Fibroblast of lung (primary cell): Measurements from ENCODE around the gene ACBD3. TPM values are rescaled to one million over a fixed set of nuclear protein-coding genes. Genes with fewer than 3 reads are reported as not detected.

ENCODE experiments used
- DNase-seq, 2 donors: peaks; one replicate each; pipeline versions ENCODE4 v3.0.0 to v3.0.0-alpha.2; 2010; ENCODE audit warnings: low read depth in 2 of 2
- H2AFZ ChIP-seq: 2 replicates; pipeline ENCODE4 v1.5.1; 2012; ENCODE audit warnings: low read length, control low read depth, inconsistent platforms
- H3K27ac ChIP-seq: 2 replicates; pipeline ENCODE4 v1.5.1; 2011; ENCODE audit warnings: low read length, control low read depth; ENCODE audit not compliant: insufficient read depth
- H3K27me3 ChIP-seq: 2 replicates; pipeline ENCODE4 v1.5.1; 2011; ENCODE audit warnings: mild to moderate bottlenecking, low read length; ENCODE audit not compliant: control insufficient read depth, insufficient read depth
- H3K36me3 ChIP-seq: 2 replicates; pipeline ENCODE4 v1.5.1; 2011; ENCODE audit warnings: low read length; ENCODE audit not compliant: control insufficient read depth, insufficient read depth
- H3K4me1 ChIP-seq: 2 replicates; pipeline ENCODE4 v1.5.1; 2011; ENCODE audit warnings: low read length; ENCODE audit not compliant: control insufficient read depth, insufficient read depth; ENCODE audit errors: extremely low read depth
- H3K4me2 ChIP-seq: 2 replicates; pipeline ENCODE4 v1.5.1; 2011; ENCODE audit warnings: low read length, control low read depth; ENCODE audit not compliant: insufficient read depth; ENCODE audit errors: extremely low read depth
- H3K4me3 ChIP-seq, 4 experiments: fragments of 200-600 bp in 1 of 4; sonication (generic) in 1 of 4; replicated peaks in 1 of 4; 2 replicates each; pipeline ENCODE4 v1.5.1; 2011 to 2016; ENCODE audit warnings: low read length in 4 of 4, low read depth in 3 of 4, mild to moderate bottlenecking in 3 of 4, control low read depth in 2 of 4, inconsistent platforms in 1 of 4, mixed read lengths in 1 of 4; ENCODE audit not compliant: insufficient read depth in 1 of 4; ENCODE audit errors: control extremely low read depth in 1 of 4
- H3K79me2 ChIP-seq: 2 replicates; pipeline ENCODE4 v1.5.1; 2012; ENCODE audit warnings: mild to moderate bottlenecking, low read length, inconsistent platforms; ENCODE audit not compliant: control insufficient read depth, insufficient read depth
- H3K9ac ChIP-seq: 2 replicates; pipeline ENCODE4 v1.5.1; 2011; ENCODE audit warnings: mild to moderate bottlenecking, low read length, control low read depth; ENCODE audit not compliant: insufficient read depth
- H3K9me3 ChIP-seq: 2 replicates; pipeline ENCODE4 v1.5.1; 2012; ENCODE audit warnings: low read depth, low read length; ENCODE audit not compliant: control insufficient read depth, insufficient read depth
- H4K20me1 ChIP-seq: 2 replicates; pipeline ENCODE4 v1.5.1; 2011; ENCODE audit warnings: low read length; ENCODE audit not compliant: control insufficient read depth, insufficient read depth; ENCODE audit errors: extremely low read depth
- EZH2 ChIP-seq: IDR thresholded peaks from 2 replicates; pipeline ENCODE4 v1.5.1; 2012; ENCODE audit warnings: low read length, control low read depth, mild to moderate bottlenecking; ENCODE audit errors: missing control alignments
- polyA plus RNA-seq, 2 donors: library from polyadenylated mRNA; depleted of rRNA in 1 of 2; stranded (reverse) in 1 of 2; unstranded in 1 of 2; fragments of >200 nt; gene quantifications; 2 replicates each; pipeline ENCODE4 v1.2.1, GENCODE V29; 2011 to 2012; ENCODE audit warnings: missing spikeins in 1 of 2
- total RNA-seq: library from RNA; depleted of rRNA; stranded (reverse); fragments of >200 nt; gene quantifications from 2 replicates; pipeline ENCODE4 v1.2.1, GENCODE V29; 2014
- TF ChIP-seq, protein P1 (sequence below), 2 donors: IDR thresholded peaks in 1 of 2; conservative IDR thresholded peaks in 1 of 2; 1 replicate in 1 of 2; 2 replicates in 1 of 2; pipeline ENCODE4 v1.5.1; 2011 to 2012; ENCODE audit warnings: low read length in 2 of 2, control low read depth in 1 of 2, inconsistent platforms in 1 of 2, low read depth in 1 of 2, mild to moderate bottlenecking in 1 of 2

The ACBD3 gene
- total and polyA plus RNA-seq, 2 donors (not counting 1 experiment from before 2014, with no cell fraction given): 67.7 to 85.0 TPM

DNA sequence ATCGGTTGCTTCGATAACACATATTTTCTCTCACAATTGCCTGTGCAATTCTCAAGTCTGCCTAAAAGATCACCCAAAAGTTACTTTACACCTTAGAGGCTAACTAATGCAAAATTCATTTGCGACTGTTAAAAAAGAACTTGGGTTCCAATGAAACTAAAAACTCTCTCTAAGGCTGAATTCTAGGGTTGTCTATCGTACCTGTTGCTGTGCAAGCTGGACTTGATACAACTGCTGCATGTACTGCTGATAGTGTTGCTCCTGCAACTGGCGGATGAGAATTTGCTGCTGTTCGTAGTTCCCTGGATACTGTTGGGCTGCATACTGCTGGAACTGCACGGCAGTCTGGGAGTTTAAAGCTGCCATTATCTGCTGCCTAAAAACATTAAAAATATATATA is 27.6 kb downstream of the ACBD3 start:
- no peaks in the 10 kb centered on the region for H3K9me3 ChIP-seq
- H3K4me1 ChIP-seq: no peaks in the 10 kb centered on the region
- no peak overlapping the region for H3K4me2 ChIP-seq
- H3K36me3 ChIP-seq: peaks cover 6% of the 10 kb centered on the region
- no peak for DNase-seq
- no peaks in the 10 kb centered on the region for H3K27me3 ChIP-seq
- H2AFZ ChIP-seq: no peak overlapping the region
- H3K4me3 ChIP-seq: no peak overlapping the region
- no peak overlapping the region for H3K9ac ChIP-seq
- H3K79me2 ChIP-seq: peaks cover 10% of the 10 kb centered on the region
- TF ChIP-seq EZH2: no peak
- TF ChIP-seq, protein P1, sequence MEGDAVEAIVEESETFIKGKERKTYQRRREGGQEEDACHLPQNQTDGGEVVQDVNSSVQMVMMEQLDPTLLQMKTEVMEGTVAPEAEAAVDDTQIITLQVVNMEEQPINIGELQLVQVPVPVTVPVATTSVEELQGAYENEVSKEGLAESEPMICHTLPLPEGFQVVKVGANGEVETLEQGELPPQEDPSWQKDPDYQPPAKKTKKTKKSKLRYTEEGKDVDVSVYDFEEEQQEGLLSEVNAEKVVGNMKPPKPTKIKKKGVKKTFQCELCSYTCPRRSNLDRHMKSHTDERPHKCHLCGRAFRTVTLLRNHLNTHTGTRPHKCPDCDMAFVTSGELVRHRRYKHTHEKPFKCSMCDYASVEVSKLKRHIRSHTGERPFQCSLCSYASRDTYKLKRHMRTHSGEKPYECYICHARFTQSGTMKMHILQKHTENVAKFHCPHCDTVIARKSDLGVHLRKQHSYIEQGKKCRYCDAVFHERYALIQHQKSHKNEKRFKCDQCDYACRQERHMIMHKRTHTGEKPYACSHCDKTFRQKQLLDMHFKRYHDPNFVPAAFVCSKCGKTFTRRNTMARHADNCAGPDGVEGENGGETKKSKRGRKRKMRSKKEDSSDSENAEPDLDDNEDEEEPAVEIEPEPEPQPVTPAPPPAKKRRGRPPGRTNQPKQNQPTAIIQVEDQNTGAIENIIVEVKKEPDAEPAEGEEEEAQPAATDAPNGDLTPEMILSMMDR (conservative IDR thresholded peaks at IDR 0.05 in 1 of 2, IDR thresholded peaks at IDR 0.05 in 1 of 2; ENCODE audit: low read depth in 1 of 2, low read length in 2 of 2): no peak
- no peaks in the 10 kb centered on the region for H4K20me1 ChIP-seq
- no peak overlapping the region for H3K27ac ChIP-seq

DNA sequence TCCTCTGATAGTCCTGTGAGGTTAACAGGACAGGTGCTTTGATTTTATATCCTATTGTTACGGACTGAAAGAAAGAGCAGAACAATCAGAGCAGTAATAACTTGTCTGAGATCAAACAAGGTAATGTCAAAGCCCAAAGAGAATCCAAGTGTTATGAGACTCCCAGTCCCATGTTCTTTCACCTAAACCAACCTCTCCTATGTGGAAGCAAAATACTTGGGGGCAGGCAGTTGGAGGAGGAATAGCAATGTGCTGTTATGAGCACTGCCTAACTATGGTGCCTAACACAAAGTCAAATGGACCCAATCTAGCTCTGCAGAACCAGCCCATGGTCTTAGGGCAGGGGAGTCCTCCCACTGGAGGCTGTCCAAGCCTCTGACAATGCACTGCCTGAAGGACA is 28.1 kb downstream of the ACBD3 start:
- DNase-seq: no peak
- Histone ChIP-seq H3K9ac (no peak overlapping the region), H3K36me3 (peaks cover 8% of the 10 kb centered on the region), H3K4me3 (no peak overlapping the region), H4K20me1 (peaks cover 2% of the 10 kb centered on the region), H3K27me3 (no peaks in the 10 kb centered on the region), H3K9me3 (no peaks in the 10 kb centered on the region), H3K79me2 (peaks cover 10% of the 10 kb centered on the region), H3K4me2 (no peak overlapping the region), H2AFZ (no peak overlapping the region), H3K4me1 (no peaks in the 10 kb centered on the region), H3K27ac (no peak overlapping the region)
- TF ChIP-seq, protein P1 (conservative IDR thresholded peaks at IDR 0.05 in 1 of 2, IDR thresholded peaks at IDR 0.05 in 1 of 2; ENCODE audit: low read depth in 1 of 2, low read length in 2 of 2): no peak
- TF ChIP-seq EZH2: no peak

DNA sequence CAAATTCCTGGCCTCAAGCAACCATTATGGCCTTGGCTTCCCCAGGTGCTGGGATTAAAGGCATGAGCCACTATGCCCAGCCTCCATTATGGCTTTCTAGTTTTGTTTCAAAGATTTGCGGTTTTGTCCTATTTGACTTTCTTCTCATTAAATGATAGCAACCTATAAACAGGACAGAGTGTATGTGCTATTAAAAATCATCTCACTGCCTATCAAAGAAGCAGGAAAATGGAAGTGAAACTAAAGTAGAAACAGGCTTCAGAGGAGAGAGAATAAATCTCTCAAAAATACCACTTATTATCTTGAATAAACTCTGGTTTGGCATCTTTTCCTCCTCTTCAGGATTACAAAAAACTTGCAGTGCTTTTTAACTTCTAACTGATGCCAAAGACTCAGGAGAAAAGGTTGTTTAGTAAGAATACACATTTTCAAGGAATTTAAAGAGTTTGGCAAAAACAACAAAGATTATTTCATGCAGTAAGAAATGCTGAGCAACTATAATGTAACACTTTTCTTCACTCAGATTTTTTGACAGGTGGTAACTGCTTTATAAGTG is 28.7 kb downstream of the ACBD3 start:
- Histone ChIP-seq H2AFZ (no peak overlapping the region), H3K4me3 (no peak overlapping the region), H3K79me2 (peaks cover 10% of the 10 kb centered on the region), H3K9me3 (no peaks in the 10 kb centered on the region), H3K27ac (no peak overlapping the region), H3K36me3 (peaks cover 10% of the 10 kb centered on the region), H4K20me1 (peaks cover 2% of the 10 kb centered on the region), H3K9ac (no peak overlapping the region), H3K4me1 (no peaks in the 10 kb centered on the region), H3K27me3 (no peaks in the 10 kb centered on the region), H3K4me2 (no peak overlapping the region)
- TF ChIP-seq, protein P1 (conservative IDR thresholded peaks at IDR 0.05 in 1 of 2, IDR thresholded peaks at IDR 0.05 in 1 of 2; ENCODE audit: low read depth in 1 of 2, low read length in 2 of 2): no peak
- TF ChIP-seq EZH2: no peak
- peak in 1 of 2 donors; percentile 10 for DNase-seq
